A673 (cell line): ENCODE results near the gene RNFT2. TPM values are rescaled to one million over a fixed set of nuclear protein-coding genes. Genes with fewer than 3 reads are reported as not detected.

Experiments
- BruUV-seq: library from RNA; stranded (reverse); fragments of 400-500 nt; replicated peaks from 2 replicates; lab custom pipeline; 2021; lab: Mats Ljungman, UMichigan
- CTCF ChIA-PET: fragments of 300-600 bp; sonication (Branson Sonifier 250); formaldehyde crosslinking; loops from one replicate; lab custom pipeline; 2022; ENCODE audit warnings: antibody characterized with exemption; lab: Charles Lee
- POLR2A ChIA-PET: fragments of 300-600 bp; sonication (Branson Sonifier 250); formaldehyde crosslinking; loops from one replicate; lab custom pipeline; 2022; ENCODE audit warnings: antibody characterized with exemption; ENCODE audit not compliant: low non-redundant PET; lab: Charles Lee
- DNase-seq: peaks from one replicate; pipeline ENCODE4 v3.0.0-alpha.2; 2015; ENCODE audit warnings: low spot score
- H3K27ac ChIP-seq: fragments of 200-600 bp; sonication (generic); 2 replicates; pipeline ENCODE4 v1.5.1; 2016; ENCODE audit warnings: mixed run types, low read depth, mild to moderate bottlenecking, mixed read lengths, antibody characterized with exemption, low read length; ENCODE audit not compliant: poor library complexity, severe bottlenecking
- H3K27me3 ChIP-seq: fragments of 200-600 bp; sonication (generic); replicated peaks from 2 replicates; pipeline ENCODE4 v1.6.1; 2017; ENCODE audit warnings: mixed run types, low read depth, mild to moderate bottlenecking, mixed read lengths, antibody characterized with exemption, low read length; ENCODE audit not compliant: insufficient read depth, poor library complexity
- H3K36me3 ChIP-seq: fragments of 200-600 bp; sonication (generic); 2 replicates; pipeline ENCODE4 v1.6.1; 2016; ENCODE audit warnings: mixed run types, mild to moderate bottlenecking, mixed read lengths, antibody characterized with exemption, low read length; ENCODE audit not compliant: insufficient read depth, poor library complexity, severe bottlenecking
- H3K4me1 ChIP-seq: fragments of 200-600 bp; sonication (generic); 2 replicates; pipeline ENCODE4 v1.6.1; 2017; ENCODE audit warnings: mixed run types, mild to moderate bottlenecking, mixed read lengths, antibody characterized with exemption, low read length; ENCODE audit not compliant: insufficient read depth, poor library complexity, severe bottlenecking
- H3K4me3 ChIP-seq: fragments of 200-600 bp; sonication (generic); 2 replicates; pipeline ENCODE4 v1.5.1; 2016; ENCODE audit warnings: low read depth, mixed run types, mild to moderate bottlenecking, mixed read lengths, low read length; ENCODE audit not compliant: poor library complexity, severe bottlenecking
- H3K9me3 ChIP-seq: fragments of 200-600 bp; sonication (generic); 2 replicates; pipeline ENCODE4 v1.6.1; 2016; ENCODE audit warnings: mixed run types, low read depth, mild to moderate bottlenecking, mixed read lengths, antibody characterized with exemption, low read length; ENCODE audit not compliant: poor library complexity, severe bottlenecking
- EZH2 ChIP-seq: fragments of 200-600 bp; sonication (generic); IDR thresholded peaks from 2 replicates; pipeline ENCODE4 v1.6.1; 2017; ENCODE audit warnings: borderline replicate concordance, low read depth, mild to moderate bottlenecking, mixed read lengths, antibody characterized with exemption, low read length; ENCODE audit not compliant: poor library complexity, severe bottlenecking
- intact Hi-C: fragments of 100-400 bp; cut with micrococcal nuclease; formaldehyde crosslinking; loops from one replicate; pipeline ENCODE4 v1.10.0; 2022; ENCODE audit not compliant: unreplicated experiment
- total RNA-seq: library from RNA; stranded (reverse); gene quantifications from 2 replicates; pipeline ENCODE4 v1.2.3, GENCODE V29; 2021
- TF ChIP-seq, protein P1 (sequence below): fragments of 300-800, 200-600 bp; sonication (generic); conservative IDR thresholded peaks from 2 replicates; pipeline ENCODE4 v1.5.1; 2017; ENCODE audit warnings: low read depth, mild to moderate bottlenecking, antibody characterized with exemption, low read length, moderate library complexity, mixed read lengths

RNFT2 gene
- total RNA-seq, 1 experiment from 2014 or later, result 36.4 TPM

DNA sequence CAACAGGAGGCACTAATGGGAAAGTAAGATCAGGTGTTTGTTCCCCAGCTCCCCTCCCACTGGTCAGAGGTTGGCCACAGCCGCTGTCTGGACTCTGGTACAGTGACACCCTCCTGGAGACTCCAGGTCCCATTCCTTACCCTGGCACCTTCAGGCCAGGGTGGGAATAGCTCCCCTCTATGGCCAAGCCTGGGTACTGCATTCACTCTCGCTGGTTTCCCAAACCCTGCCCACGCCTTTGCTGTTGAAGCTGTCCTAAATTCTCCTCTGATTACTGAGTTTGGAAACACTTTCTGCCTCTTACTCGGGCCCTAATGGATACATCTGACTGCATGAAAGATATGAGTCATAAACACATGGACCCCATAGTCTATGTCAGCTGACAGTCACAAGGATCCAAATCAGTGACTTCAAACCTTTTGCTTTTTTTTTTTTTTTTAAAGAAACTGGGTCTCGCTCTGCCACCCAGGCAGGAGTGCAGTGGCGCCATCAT, 125.2 kb downstream of the RNFT2 start:
- BruUV-seq, result no TSS peak
- H3K36me3 ChIP-seq, result no peaks in the 10 kb centered on the region
- no peaks in the 10 kb centered on the region for H3K9me3 ChIP-seq
- peaks cover 18% of the 10 kb centered on the region for H3K4me1 ChIP-seq
- peak; percentile 50 for DNase-seq
- H3K27me3 ChIP-seq, result no peaks in the 10 kb centered on the region
- ChIA-PET POLR2A (no interaction called here), CTCF (interaction anchor here (0.5 to 1.0 kb wide), 3 partner anchors 11 to 19 kb away, joined by 3 to 14 read pairs (median 3); no protein-coding TSS in a partner anchor)
- TF ChIP-seq EZH2, result no peak
- TF ChIP-seq, protein P1, sequence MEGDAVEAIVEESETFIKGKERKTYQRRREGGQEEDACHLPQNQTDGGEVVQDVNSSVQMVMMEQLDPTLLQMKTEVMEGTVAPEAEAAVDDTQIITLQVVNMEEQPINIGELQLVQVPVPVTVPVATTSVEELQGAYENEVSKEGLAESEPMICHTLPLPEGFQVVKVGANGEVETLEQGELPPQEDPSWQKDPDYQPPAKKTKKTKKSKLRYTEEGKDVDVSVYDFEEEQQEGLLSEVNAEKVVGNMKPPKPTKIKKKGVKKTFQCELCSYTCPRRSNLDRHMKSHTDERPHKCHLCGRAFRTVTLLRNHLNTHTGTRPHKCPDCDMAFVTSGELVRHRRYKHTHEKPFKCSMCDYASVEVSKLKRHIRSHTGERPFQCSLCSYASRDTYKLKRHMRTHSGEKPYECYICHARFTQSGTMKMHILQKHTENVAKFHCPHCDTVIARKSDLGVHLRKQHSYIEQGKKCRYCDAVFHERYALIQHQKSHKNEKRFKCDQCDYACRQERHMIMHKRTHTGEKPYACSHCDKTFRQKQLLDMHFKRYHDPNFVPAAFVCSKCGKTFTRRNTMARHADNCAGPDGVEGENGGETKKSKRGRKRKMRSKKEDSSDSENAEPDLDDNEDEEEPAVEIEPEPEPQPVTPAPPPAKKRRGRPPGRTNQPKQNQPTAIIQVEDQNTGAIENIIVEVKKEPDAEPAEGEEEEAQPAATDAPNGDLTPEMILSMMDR, result peak; percentile 82
- no peak overlapping the region for H3K27ac ChIP-seq
- intact Hi-C loops, result no loop called here
- no peak overlapping the region for H3K4me3 ChIP-seq

DNA sequence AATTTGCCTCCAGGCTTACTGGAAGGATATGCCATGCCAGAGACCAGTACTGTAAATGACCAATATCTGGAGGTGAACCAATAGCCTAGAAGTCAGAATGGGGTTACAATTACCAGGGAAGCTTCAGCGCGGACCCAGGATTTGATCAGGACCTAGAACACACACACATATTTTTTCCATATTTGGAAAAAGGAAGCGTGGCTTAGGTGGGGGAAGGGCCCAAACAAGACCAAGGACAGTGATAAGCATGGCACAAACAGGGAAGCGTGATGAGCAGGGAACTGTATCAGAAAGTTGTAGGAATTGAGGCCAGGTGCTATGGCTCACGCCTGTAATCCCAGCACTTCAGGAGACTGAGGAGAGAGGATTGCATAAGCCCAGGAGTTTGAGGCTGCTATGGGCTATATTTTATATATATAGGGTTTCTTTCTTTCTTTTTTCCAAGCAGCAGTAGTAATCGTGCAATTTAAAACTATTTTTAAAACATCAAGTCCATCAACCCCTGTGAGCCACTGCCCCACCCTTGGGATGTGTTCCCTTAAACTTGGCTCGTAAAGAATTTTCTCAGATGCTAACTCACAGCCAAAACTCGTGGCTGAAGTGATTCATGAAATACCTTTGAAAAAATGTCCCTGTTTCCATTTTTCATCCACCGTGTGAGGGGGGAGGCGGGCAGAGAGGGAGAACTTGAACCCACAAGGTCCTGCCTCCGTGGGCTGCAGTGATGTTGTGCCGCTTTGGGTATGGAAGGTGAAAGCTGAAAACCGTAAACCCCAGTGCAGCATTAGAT, 126.5 kb downstream of the RNFT2 start:
- CTCF ChIA-PET, result no interaction called here
- no TSS peak for BruUV-seq
- H3K27ac ChIP-seq, result no peak overlapping the region
- POLR2A ChIA-PET, result no interaction called here
- peaks cover 6% of the 10 kb centered on the region for H3K4me1 ChIP-seq
- no peak for TF ChIP-seq EZH2
- TF ChIP-seq, protein P1, result no peak
- intact Hi-C loops, result no loop called here
- no peak for DNase-seq
- no peaks in the 10 kb centered on the region for H3K36me3 ChIP-seq
- no peaks in the 10 kb centered on the region for H3K9me3 ChIP-seq
- no peaks in the 10 kb centered on the region for H3K27me3 ChIP-seq
- no peak overlapping the region for H3K4me3 ChIP-seq

DNA sequence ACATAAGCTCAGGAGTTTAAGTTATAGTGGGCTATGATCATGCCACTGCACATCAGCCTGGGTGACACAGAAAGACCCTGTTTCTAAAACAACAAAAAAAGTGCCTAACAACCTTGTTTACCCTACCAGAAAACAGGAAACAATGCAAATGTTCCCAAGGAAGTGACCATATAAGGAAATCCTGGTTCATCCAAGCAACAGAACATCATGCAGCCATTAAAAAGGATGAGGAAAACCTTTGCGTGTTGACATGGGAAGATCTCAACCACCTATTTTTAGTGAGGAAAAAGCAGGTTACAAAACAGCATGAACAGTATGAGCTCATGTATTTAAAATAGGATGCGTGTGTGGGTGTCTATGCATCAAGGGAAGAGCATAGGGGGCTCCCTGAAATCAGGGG, 129.4 kb downstream of the RNFT2 start:
- no TSS peak for BruUV-seq
- intact Hi-C loops, result no loop called here
- no peaks in the 10 kb centered on the region for H3K9me3 ChIP-seq
- no peak overlapping the region for H3K4me3 ChIP-seq
- TF ChIP-seq, protein P1, result no peak
- TF ChIP-seq EZH2, result no peak
- no peaks in the 10 kb centered on the region for H3K27me3 ChIP-seq
- POLR2A ChIA-PET, result no interaction called here
- no peak overlapping the region for H3K27ac ChIP-seq
- H3K36me3 ChIP-seq, result no peaks in the 10 kb centered on the region
- CTCF ChIA-PET, result no interaction called here
- H3K4me1 ChIP-seq, result no peaks in the 10 kb centered on the region
- no peak for DNase-seq
